Mucosa of stomach (tissue), 1 donor: Measurements from ENCODE around the gene WBP2.
"Not testable (repeated sequence)": the region's sequence is repeated elsewhere in the genome, so short reads cannot be mapped to it uniquely, and the experiment has no call there.

Source experiments
- H3K27me3 ChIP-seq: one replicate; pipeline ENCODE4 v1.7.0; 2013; ENCODE audit warnings: mild to moderate bottlenecking, low read length; ENCODE audit not compliant: control insufficient read depth, insufficient read depth
- H3K36me3 ChIP-seq: one replicate; pipeline ENCODE4 v1.7.0; 2013; ENCODE audit warnings: low read length; ENCODE audit not compliant: control insufficient read depth, insufficient read depth
- H3K4me1 ChIP-seq: one replicate; pipeline ENCODE4 v1.7.0; 2013; ENCODE audit warnings: mild to moderate bottlenecking, low read length; ENCODE audit not compliant: control insufficient read depth, insufficient read depth
- H3K4me3 ChIP-seq: one replicate; pipeline ENCODE4 v1.7.0; 2013; ENCODE audit warnings: low read length
- H3K9ac ChIP-seq: one replicate; pipeline ENCODE4 v1.7.0; 2013; ENCODE audit warnings: mild to moderate bottlenecking, low read length, moderate library complexity
- H3K9me3 ChIP-seq: one replicate; pipeline ENCODE4 v1.7.0; 2013; ENCODE audit warnings: mild to moderate bottlenecking, low read length, moderate library complexity; ENCODE audit not compliant: control insufficient read depth
- donor health status: Pancreatic carcinoma.

Gene WBP2

DNA sequence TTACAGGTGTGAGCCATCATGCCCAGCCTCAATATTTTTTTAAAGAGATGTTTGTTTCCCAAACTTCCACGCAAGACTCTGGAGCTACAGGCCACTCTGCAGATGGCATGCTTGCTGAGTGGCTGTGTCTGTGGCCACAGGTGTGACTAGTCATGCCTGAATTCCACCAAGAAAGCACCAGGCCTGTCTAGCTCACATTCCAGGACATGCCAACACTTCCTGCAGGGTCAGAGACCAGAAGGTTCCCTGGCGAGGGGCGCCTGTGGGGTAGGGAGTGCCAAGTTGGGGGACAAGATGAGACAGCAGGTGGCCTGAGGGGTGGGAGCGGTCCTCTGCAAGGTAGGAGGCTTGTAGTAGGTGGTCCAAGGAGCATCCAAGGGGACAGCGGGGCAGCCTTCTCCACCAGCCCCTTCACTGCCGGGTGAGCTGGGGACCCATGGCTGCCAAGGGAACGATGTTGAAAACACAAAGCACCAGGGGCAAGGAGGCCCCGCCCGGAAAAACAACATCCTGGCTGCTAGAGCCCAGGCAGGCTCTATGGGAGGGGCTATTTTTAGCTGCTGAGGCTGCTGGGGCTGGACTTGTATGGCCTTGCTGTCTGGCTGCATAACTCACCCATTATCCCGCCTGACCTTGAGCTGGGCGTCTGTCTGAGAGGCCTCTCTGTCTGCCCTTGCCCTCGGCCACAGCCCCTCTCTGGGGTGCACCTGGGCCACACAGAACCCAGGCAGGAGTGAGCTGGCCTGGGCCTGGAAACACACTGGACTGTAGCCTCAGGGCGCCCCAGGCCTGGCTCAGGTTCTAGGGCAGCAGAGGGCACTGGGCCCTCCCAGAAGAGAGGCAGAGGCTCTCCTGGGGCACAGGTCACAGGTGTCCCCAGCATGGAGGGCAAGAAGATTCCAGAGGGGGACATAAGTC is 17.6 kb upstream of the WBP2 start:
- Histone ChIP-seq H3K4me3 (no peak overlapping the region), H3K9ac (peak overlapping the region; percentile 66), H3K9me3 (no peaks in the 10 kb centered on the region), H3K4me1 (peaks cover 68% of the 10 kb centered on the region), H3K27me3 (no peaks in the 10 kb centered on the region), H3K36me3 (no peaks in the 10 kb centered on the region)

DNA sequence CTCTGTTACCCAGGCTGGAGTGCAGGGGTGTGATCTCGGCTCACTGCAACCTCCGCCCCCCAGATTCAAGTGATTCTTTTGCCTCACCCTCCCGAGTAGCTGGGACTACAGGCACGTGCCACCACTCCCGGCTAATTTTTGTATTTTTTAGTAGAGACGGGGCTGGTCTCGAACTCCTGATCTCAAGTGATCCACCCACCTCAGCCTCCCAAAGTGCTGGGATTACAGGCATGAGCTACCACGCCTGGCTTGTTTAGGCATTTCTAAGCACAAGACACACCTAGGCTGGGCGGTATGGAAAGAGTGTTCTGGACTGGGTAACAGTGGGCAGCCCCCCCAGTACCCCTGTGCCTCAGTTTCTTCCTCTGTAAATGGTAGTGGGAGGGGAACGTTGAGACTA is 15.1 kb upstream of the WBP2 start:
- H3K4me1 ChIP-seq, result peaks cover 44% of the 10 kb centered on the region
- H3K27me3 ChIP-seq, H3K9me3 ChIP-seq, H3K9ac ChIP-seq, H3K4me3 ChIP-seq, H3K36me3 ChIP-seq: not testable (repeated sequence)

DNA sequence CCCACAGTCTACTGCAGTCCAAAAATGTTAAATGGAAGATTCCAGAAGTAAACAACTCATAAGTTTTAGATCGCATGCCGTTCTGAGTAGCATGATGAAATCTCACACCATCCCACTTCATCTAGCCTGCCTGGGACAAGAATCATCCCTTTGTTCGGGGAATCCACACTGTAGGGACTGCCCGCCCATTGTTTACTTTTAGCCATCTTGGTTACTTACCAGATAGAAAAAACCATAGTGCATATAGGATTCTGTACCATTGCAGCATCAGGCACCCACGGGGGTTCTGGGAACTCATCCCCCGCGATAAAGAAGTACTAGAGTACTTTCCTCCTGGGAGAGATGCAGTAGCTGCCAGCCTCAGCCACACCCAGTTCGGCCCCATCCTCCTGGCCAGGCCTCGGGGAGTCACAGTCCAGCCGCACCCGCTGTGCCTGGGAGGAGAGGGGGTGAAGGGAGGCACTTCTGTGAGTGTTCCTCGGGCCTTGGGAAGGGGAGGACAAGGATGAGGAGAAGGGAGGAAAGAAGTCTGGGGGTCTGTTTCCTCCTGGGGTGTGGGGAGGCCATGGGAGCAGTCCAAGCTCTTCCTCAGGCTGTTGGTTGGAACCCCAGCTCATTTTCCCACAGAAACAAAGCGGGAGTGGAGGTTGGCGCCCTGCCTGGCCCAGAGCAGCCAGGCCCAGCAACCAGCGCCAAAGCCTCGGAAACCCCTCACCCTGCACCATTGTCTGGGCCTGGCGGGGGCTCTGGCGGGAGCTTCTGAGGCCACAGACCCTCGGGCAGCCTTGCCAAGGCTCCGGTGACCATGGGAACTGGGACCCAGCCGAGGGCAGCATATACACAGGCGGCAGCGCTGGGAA is 14.4 kb upstream of the WBP2 start:
- H3K9ac ChIP-seq, result no peak overlapping the region
- no peaks in the 10 kb centered on the region for H3K36me3 ChIP-seq
- peaks cover 37% of the 10 kb centered on the region for H3K4me1 ChIP-seq
- no peak overlapping the region for H3K4me3 ChIP-seq
- no peaks in the 10 kb centered on the region for H3K9me3 ChIP-seq
- H3K27me3 ChIP-seq, result no peaks in the 10 kb centered on the region

DNA sequence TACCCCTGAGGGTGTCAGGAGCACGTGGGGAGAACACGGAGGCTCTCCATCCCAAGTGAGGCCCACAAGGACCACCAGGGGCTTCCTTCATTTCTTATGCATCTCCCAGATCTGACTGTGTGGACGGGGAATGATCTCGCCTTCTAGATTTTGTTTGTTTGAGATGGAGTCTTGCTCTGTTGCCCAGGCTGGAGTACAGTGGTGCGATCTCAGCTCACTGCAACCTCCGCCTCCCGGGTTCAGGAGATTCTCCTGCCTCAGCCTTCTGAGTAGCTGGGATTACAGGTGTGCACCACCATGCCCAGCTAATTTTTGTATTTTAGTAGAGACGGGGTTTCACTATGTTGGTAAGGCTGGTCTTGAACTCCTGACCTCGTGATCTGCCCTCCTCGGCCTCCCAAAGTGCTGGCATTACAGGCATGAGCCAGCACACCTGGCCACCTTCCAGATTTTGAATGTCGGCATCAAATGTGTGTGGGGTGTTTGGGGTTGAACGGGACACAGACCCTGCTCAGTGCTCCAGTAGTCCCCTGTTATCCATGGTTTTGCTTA is 13.7 kb upstream of the WBP2 start:
- H3K4me1 ChIP-seq, result peaks cover 30% of the 10 kb centered on the region
- not testable (repeated sequence) for H3K9ac ChIP-seq, H3K9me3 ChIP-seq, H3K4me3 ChIP-seq, H3K36me3 ChIP-seq, H3K27me3 ChIP-seq

DNA sequence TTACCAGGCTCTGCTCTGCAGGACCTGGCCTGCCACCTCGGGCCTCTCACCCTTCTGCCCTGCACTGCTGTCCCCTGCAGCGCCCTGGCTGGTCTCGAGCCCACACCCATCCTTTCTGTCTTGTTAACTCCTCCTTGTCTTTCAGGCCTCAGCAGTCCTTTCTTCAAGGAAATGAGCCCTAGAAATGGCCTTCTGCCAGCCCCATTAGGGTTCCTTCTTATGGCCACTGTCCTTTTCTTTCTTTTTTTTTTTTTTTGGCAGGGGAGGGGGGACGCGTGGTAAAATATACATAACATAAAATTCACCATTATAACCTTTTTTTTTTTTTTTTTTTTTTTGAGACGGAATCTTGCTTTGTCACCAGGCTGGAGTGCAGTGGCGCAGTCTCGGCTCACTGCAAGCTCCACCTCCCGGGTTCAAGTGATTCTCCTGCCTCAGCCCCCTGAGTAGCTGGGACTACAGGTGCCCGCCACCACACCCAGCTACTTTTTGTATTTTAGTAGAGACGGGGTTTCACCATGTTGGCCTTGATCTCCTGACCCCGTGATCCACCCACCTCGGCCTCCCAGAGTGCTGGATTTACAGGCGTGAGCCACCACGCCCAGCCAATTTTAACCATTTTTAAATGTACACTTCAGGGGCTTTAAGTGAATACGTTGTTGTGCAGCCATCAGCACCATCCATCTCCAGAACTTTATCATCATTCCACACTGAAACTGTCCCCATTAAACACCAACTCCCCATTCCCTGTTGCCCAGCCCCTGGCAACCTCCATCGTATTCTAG is 10.5 kb upstream of the WBP2 start:
- not testable (repeated sequence) for H3K36me3 ChIP-seq, H3K4me3 ChIP-seq, H3K27me3 ChIP-seq, H3K9me3 ChIP-seq, H3K9ac ChIP-seq
- H3K4me1 ChIP-seq, result peaks cover 13% of the 10 kb centered on the region

DNA sequence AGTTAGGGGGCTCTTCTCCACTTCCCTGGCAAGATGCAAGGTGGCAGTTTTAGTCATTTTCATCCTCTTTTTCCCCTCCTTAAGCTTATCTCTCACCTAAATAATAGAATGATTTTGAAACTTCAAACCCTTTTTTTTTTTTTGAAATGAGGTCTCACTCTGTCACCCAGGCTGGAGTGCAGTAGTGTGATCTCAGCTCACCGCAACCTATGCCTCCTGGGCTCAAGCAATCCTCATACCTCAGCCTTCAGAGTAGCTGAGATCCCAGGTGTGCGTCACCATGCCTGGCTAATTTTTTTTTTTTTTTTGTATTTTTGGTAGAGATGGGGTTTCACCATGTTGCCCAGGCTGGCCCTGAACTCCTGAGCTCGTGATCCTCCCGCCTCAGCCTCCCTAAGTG is 9.8 kb upstream of the WBP2 start:
- not testable (repeated sequence) for H3K4me3 ChIP-seq, H3K9me3 ChIP-seq, H3K9ac ChIP-seq, H3K27me3 ChIP-seq, H3K36me3 ChIP-seq
- H3K4me1 ChIP-seq, result peaks cover 11% of the 10 kb centered on the region

DNA sequence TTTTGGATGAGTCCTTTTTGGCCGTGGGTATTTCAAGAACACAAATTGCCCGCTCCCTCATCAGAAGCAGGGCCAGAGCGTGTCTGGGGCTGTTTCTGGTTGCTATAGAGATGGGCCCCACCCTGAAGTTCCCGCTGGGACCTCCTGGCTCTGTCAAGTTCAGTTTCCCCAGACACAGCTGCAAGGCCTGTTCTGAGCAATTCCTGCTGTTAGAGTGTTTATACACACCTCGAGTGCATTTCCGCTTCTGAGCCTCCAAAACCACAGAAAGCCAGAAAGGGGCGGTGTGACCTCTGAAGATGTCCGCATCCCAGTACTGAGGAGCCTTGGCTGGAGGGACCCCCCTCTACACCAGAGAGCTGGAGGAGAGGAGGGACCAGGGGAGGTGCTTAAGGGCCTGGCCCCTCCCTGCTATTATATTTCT is 9.3 kb upstream of the WBP2 start:
- no peak overlapping the region for H3K4me3 ChIP-seq
- H3K9me3 ChIP-seq, result no peaks in the 10 kb centered on the region
- no peaks in the 10 kb centered on the region for H3K27me3 ChIP-seq
- H3K9ac ChIP-seq, result no peak overlapping the region
- H3K36me3 ChIP-seq, result no peaks in the 10 kb centered on the region
- H3K4me1 ChIP-seq, result peaks cover 6% of the 10 kb centered on the region

DNA sequence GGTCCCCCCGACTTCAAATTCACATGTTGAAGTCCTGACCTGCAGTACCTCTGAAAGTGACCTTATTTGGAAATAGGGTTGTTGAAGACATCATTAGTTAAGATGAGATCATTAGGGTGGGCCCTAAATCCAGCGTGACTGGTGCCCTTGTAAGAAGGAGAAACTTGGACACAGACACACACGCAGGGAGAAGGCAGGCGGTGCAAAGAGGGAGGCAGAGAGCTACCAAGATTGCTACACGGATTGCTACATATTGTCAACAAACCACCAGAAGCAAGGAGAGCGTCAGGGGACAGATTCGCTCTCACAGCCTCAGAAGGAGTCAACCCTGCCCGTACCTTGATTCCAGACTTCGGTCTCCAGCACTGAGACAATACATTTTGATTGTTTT is 6.8 kb upstream of the WBP2 start:
- Histone ChIP-seq H3K36me3 (no peaks in the 10 kb centered on the region), H3K4me3 (no peak overlapping the region), H3K9me3 (no peaks in the 10 kb centered on the region), H3K27me3 (no peaks in the 10 kb centered on the region), H3K9ac (no peak overlapping the region), H3K4me1 (no peaks in the 10 kb centered on the region)

DNA sequence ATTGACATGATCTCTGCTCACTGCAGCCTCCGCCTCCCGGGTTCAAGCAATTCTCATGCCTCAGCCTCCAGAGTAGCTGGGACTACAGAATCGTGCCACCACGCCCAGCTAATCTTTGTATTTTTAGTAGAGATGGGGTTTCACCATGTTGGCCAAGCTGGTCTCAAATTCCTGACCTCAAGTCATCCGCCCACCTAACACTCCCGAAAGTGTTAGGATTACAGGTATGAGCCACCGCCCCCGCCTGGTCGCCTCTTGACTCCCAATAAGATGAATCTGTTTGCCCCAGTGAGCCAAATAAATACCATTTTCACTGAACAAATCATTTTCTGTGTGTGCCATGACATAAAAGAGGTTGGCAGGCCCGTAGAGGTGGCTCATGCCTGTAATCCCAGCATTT is 4.2 kb upstream of the WBP2 start:
- not testable (repeated sequence) for H3K36me3 ChIP-seq, H3K9me3 ChIP-seq, H3K4me1 ChIP-seq, H3K27me3 ChIP-seq, H3K4me3 ChIP-seq, H3K9ac ChIP-seq

DNA sequence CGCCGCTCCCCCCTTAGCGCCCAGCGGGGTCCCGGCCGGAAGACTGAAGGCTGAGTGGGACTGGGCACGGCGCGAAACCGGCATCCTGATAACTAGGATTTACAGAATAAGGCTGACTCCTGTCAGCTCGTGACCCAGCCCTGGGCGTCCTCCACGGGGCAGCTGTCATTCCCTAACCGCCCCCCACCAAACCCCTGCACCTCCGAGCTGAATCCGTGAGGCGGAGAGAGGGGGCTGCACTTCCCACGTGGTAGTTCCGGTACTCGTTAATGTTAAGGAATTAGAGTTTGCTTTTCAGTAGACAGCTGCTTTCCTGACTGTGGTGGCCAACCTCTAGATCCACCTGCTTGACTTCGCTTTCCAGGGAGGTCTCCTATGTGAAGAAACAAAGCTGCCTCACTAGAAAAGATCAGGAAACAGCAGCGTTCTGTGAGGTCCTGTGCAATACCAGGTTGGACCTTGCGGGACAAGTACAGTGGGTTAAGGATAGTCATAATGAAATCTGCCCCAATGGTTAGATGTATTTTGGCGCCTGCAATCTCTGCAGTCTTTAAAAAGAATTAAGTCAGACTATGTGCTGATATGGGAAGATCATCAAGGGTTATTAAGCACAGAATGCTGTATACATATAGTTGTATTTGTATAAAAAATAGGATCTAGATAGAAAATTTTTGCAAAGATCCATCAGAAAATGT is 1.1 kb upstream of the WBP2 start:
- H3K9me3 ChIP-seq, result no peaks in the 10 kb centered on the region
- peaks cover 2% of the 10 kb centered on the region for H3K36me3 ChIP-seq
- peak overlapping the region; percentile 97 for H3K9ac ChIP-seq
- peaks cover 14% of the 10 kb centered on the region for H3K4me1 ChIP-seq
- H3K27me3 ChIP-seq, result no peaks in the 10 kb centered on the region
- H3K4me3 ChIP-seq, result peak overlapping the region; percentile 75

DNA sequence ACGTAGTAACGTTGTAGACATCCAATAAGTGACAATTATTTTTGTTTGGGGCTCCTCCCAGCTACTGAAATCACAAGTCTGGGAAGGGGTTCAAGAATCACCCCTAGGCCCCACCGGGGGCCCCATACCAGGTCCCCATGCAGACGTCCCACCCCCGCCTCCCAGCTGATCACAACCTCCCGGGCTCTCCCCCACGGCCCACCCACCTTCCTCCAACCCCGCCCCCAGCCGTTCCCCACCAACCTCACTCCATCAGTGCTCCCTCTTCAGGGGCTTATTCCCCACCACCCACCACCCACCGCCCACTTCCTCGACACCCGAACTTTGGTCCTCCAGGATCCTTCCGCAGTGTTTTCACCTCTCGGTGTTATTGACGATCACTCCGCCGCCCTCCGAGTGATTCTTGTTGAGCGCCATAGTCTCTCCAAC is 240 bp downstream of the WBP2 start:
- Histone ChIP-seq H3K27me3 (no peaks in the 10 kb centered on the region), H3K9me3 (no peaks in the 10 kb centered on the region), H3K9ac (peak overlapping the region; percentile 97), H3K36me3 (peaks cover 9% of the 10 kb centered on the region), H3K4me1 (peaks cover 14% of the 10 kb centered on the region), H3K4me3 (peak overlapping the region; percentile 45)
